Measurements from ENCODE around the gene ERBB4.

Gene ERBB4

DNA sequence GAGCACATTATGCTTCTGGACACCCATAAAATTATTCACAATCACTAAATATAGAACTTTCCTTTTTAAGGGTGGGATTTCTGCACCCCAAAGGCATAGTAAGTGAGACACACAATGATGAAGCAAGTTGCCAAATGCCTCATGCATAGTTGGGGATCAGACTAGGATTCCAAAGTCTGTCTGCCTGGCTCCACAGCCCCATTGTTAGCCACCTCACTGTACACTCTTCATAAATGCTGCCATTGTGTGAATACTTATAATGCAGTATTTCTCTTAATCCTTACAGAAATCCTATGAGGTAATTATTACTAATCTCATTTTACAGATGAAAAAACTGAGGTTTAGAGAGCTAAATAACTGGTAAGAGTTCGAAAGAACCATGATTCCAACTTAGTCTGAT is 738.6 kb downstream of the ERBB4 start:
- Histone ChIP-seq H3K4me1 (ENCODE audit: low read length) (no peaks in the 10 kb centered on the region), H3K36me3 (replicated peaks; ENCODE audit: insufficient read depth, low read length) (no peaks in the 10 kb centered on the region), H3K27me3 (replicated peaks; ENCODE audit: insufficient read depth, low read length) (no peaks in the 10 kb centered on the region), H3K4me2 (ENCODE audit: low read depth, low read length) (no peak overlapping the region), H3K9me2 (replicated peaks; ENCODE audit: insufficient read depth, low read length) (no peaks in the 10 kb centered on the region), H4K20me1 (ENCODE audit: insufficient read depth, low read length) (no peaks in the 10 kb centered on the region), H3F3A (ENCODE audit: insufficient read depth, low read length) (no peaks in the 10 kb centered on the region), H3K79me2 (ENCODE audit: low read length) (no peaks in the 10 kb centered on the region), H3K9ac (ENCODE audit: low read length) (no peak overlapping the region), H3K27ac (ENCODE audit: low read length) (no peak overlapping the region), H3K9me3 (replicated peaks; ENCODE audit: insufficient read depth, low read length) (no peaks in the 10 kb centered on the region), H3K4me3 (ENCODE audit: low read length) (no peak overlapping the region), H2AFZ (ENCODE audit: low read length) (no peak overlapping the region)
- no peak for DNase-seq
- TF ChIP-seq, protein P1, sequence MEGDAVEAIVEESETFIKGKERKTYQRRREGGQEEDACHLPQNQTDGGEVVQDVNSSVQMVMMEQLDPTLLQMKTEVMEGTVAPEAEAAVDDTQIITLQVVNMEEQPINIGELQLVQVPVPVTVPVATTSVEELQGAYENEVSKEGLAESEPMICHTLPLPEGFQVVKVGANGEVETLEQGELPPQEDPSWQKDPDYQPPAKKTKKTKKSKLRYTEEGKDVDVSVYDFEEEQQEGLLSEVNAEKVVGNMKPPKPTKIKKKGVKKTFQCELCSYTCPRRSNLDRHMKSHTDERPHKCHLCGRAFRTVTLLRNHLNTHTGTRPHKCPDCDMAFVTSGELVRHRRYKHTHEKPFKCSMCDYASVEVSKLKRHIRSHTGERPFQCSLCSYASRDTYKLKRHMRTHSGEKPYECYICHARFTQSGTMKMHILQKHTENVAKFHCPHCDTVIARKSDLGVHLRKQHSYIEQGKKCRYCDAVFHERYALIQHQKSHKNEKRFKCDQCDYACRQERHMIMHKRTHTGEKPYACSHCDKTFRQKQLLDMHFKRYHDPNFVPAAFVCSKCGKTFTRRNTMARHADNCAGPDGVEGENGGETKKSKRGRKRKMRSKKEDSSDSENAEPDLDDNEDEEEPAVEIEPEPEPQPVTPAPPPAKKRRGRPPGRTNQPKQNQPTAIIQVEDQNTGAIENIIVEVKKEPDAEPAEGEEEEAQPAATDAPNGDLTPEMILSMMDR (IDR thresholded peaks at IDR 0.05; ENCODE audit: low read length): no peak
- TF ChIP-seq EZH2 (optimal IDR thresholded peaks at IDR 0.05; ENCODE audit: low read depth, low read length): no peak
- TF ChIP-seq EZH2phosphoT487 (IDR thresholded peaks at IDR 0.05; ENCODE audit: low read length): no peak

- no peaks in the 10 kb centered on the region for H3K4me1 ChIP-seq (ENCODE audit: low read length)
- H3K4me3 ChIP-seq (ENCODE audit: low read length): no peak overlapping the region
- H3K9me2 ChIP-seq (replicated peaks; ENCODE audit: insufficient read depth, low read length): no peaks in the 10 kb centered on the region
- no peak overlapping the region for H3K9ac ChIP-seq (ENCODE audit: low read length)
- no peak for DNase-seq
- no peaks in the 10 kb centered on the region for H3K27me3 ChIP-seq (replicated peaks; ENCODE audit: insufficient read depth, low read length)
- TF ChIP-seq EZH2phosphoT487 (IDR thresholded peaks at IDR 0.05; ENCODE audit: low read length) (no peak), EZH2 (optimal IDR thresholded peaks at IDR 0.05; ENCODE audit: low read depth, low read length) (no peak)
- TF ChIP-seq, protein P1 (IDR thresholded peaks at IDR 0.05; ENCODE audit: low read length): no peak
- H3K9me3 ChIP-seq (replicated peaks; ENCODE audit: insufficient read depth, low read length): no peaks in the 10 kb centered on the region
- no peaks in the 10 kb centered on the region for H3K79me2 ChIP-seq (ENCODE audit: low read length)
- H3K4me2 ChIP-seq (ENCODE audit: low read depth, low read length): no peak overlapping the region
- H4K20me1 ChIP-seq (ENCODE audit: insufficient read depth, low read length): no peaks in the 10 kb centered on the region
- H3K27ac ChIP-seq (ENCODE audit: low read length): no peak overlapping the region
- H3K36me3 ChIP-seq (replicated peaks; ENCODE audit: insufficient read depth, low read length): no peaks in the 10 kb centered on the region
- H2AFZ ChIP-seq (ENCODE audit: low read length): no peak overlapping the region
- H3F3A ChIP-seq (ENCODE audit: insufficient read depth, low read length): no peaks in the 10 kb centered on the region
Observed at GRCh38 chr2:211798868-211799267, 739.7 kb downstream of the ERBB4 start.

- Histone ChIP-seq H3K27ac (ENCODE audit: low read length) (no peak overlapping the region), H3K79me2 (ENCODE audit: low read length) (no peaks in the 10 kb centered on the region), H3K9ac (ENCODE audit: low read length) (no peak overlapping the region), H3K9me3 (replicated peaks; ENCODE audit: insufficient read depth, low read length) (no peaks in the 10 kb centered on the region), H3K9me2 (replicated peaks; ENCODE audit: insufficient read depth, low read length) (no peaks in the 10 kb centered on the region), H2AFZ (ENCODE audit: low read length) (no peak overlapping the region), H3K4me3 (ENCODE audit: low read length) (no peak overlapping the region), H3K27me3 (replicated peaks; ENCODE audit: insufficient read depth, low read length) (no peaks in the 10 kb centered on the region), H3K4me1 (ENCODE audit: low read length) (no peaks in the 10 kb centered on the region), H4K20me1 (ENCODE audit: insufficient read depth, low read length) (no peaks in the 10 kb centered on the region), H3K36me3 (replicated peaks; ENCODE audit: insufficient read depth, low read length) (no peaks in the 10 kb centered on the region), H3F3A (ENCODE audit: insufficient read depth, low read length) (no peaks in the 10 kb centered on the region), H3K4me2 (ENCODE audit: low read depth, low read length) (no peak overlapping the region)
- TF ChIP-seq, protein P1 (IDR thresholded peaks at IDR 0.05; ENCODE audit: low read length): no peak
- no peak for TF ChIP-seq EZH2phosphoT487 (IDR thresholded peaks at IDR 0.05; ENCODE audit: low read length)
- TF ChIP-seq EZH2 (optimal IDR thresholded peaks at IDR 0.05; ENCODE audit: low read depth, low read length): no peak
- no peak for DNase-seq
Observed at GRCh38 chr2:211793690-211794089, 744.9 kb downstream of the ERBB4 start.

Measured in MM.1S (cell line).